A549 treated with DMSO at 1 μM for 4 hours (cell line): ENCODE data around the gene SLC25A36. TPM values are rescaled to one million over a fixed set of nuclear protein-coding genes. Genes with fewer than 3 reads are reported as not detected.

Source experiments
- total RNA-seq: library from RNA; stranded (reverse); fragments of 200-300 nt; extraction: Qiagen RNA extraction; gene quantifications from 5 replicates; pipeline ENCODE4 v1.2.3, GENCODE V29; 2022; ENCODE audit warnings: low read depth

SLC25A36 gene, protein sequence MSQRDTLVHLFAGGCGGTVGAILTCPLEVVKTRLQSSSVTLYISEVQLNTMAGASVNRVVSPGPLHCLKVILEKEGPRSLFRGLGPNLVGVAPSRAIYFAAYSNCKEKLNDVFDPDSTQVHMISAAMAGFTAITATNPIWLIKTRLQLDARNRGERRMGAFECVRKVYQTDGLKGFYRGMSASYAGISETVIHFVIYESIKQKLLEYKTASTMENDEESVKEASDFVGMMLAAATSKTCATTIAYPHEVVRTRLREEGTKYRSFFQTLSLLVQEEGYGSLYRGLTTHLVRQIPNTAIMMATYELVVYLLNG
- total RNA-seq = 17.0 to 24.2 TPM (median 21.0 TPM) in 5 replicates

DNA sequence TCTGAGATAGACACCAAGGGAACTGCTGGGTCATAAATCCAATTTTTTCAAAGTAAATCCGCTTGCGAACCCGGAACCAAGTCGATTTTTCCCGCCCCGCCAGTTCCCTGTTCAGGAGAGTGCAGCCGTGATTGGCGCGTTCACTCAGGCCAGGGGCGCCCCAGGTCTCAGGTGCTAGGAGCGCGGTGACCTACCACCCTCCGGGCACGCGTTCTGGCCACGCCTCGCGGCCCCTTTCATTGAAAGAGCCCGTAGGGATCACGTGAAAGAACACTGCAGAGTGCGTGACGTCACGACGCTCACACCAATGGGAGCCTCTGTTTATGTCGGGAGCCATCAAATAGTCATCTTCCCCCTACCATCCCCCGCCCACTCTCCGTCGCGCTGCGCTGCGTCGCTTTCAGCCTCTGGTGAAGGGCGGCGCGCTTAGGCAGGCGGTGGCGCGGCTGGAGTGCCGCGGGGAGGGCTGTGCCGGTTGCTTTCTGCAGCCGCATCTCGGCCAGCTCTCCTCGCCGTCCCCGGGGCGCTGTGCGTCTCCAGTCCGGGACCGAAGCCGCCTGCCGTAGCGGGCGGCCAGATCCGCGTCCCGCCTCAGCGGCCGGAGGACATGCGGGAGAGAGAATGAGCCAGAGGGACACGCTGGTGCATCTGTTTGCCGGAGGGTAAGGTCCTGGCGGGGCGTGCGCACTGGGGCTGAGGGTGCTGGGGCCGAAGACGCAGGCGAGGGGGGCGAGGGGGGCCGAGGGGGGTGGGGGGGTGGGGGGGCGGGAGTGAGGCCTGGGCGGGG is at the start of gene SLC25A36:
TSS of gene SLC25A36 (plus strand) at position 403 of the 787 bp plus-strand sequence. CDS start at position 622, 219 bp downstream.

Other genes with a start within 250 kb of the SLC25A36 start
- 0.10 to 0.27 TPM (median 0.16 TPM) in 5 replicates for gene SPSB4, start 109.5 kb downstream of the SLC25A36 start, total RNA-seq